GM10248 (cell line): ENCODE results near the gene AP1S2.

Experiments
- CTCF ChIA-PET: fragments of 300-600 bp; sonication (Branson Sonifier 250); formaldehyde crosslinking; extraction: SDS; loops from one replicate; lab custom pipeline; 2021; ENCODE audit warnings: antibody characterized with exemption; lab: Yijun Ruan, JAX
- POLR2A ChIA-PET: fragments of 350-650 bp; sonication (Branson Sonifier 250); formaldehyde crosslinking; extraction: SDS; loops from one replicate; lab custom pipeline; 2020; ENCODE audit warnings: antibody characterized with exemption; lab: Yijun Ruan, JAX
- DNase-seq: peaks from one replicate; pipeline ENCODE4 v3.0.0; 2012; ENCODE audit errors: extremely low spot score
- TF ChIP-seq, protein P1 (sequence below): IDR thresholded peaks from 2 replicates; pipeline ENCODE4 v1.5.1; 2012; ENCODE audit warnings: mild to moderate bottlenecking, low read depth; ENCODE audit errors: extremely low read depth, missing control alignments, control extremely low read depth

The AP1S2 gene

DNA sequence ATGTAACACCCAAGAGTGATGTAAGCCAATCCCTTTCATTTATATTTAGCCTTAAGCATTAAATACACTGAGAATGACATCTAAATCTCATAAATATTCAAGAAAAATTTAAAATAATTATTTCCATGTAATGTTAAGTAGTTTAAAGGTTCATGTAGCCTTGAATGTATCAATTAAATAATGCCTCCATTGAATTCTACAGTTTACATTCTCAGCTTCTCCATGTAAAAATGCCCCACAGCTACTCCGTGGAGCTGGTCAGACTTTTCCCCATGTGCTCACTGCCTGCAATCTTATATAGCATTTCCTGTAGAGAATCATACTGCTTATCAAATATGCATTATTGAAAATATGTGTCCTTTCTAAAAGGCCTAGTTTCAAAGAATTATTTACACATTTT lies 25.4 kb downstream of the AP1S2 start:
- no peak for DNase-seq
- ChIA-PET CTCF (interaction anchor here (1.1 kb wide), 1 partner anchor 13 kb away, joined by 3 read pairs; no protein-coding TSS in a partner anchor), POLR2A (no interaction called here)
- TF ChIP-seq, protein P1, sequence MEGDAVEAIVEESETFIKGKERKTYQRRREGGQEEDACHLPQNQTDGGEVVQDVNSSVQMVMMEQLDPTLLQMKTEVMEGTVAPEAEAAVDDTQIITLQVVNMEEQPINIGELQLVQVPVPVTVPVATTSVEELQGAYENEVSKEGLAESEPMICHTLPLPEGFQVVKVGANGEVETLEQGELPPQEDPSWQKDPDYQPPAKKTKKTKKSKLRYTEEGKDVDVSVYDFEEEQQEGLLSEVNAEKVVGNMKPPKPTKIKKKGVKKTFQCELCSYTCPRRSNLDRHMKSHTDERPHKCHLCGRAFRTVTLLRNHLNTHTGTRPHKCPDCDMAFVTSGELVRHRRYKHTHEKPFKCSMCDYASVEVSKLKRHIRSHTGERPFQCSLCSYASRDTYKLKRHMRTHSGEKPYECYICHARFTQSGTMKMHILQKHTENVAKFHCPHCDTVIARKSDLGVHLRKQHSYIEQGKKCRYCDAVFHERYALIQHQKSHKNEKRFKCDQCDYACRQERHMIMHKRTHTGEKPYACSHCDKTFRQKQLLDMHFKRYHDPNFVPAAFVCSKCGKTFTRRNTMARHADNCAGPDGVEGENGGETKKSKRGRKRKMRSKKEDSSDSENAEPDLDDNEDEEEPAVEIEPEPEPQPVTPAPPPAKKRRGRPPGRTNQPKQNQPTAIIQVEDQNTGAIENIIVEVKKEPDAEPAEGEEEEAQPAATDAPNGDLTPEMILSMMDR, result no peak

DNA sequence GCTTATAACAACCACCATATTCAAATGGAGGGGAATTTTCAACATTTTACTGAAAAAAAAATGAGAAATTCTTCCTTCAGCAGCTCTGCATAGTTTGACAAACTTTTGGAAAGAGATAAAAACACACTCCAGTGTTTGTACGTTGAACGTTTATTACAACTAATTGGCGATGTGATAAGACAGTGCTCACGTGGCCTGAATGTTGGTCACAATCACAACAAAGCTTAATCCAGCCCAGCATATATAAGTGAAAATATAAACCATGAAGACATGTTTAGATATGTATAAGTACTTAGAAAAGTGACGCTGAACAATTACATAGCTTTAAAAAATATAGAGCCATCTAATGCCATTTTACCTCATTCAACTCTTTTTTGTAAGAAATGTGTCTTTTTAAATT lies 28.7 kb downstream of the AP1S2 start:
- ChIA-PET POLR2A (no interaction called here), CTCF (interaction anchor here (1.5 kb wide), 1 partner anchor 9 kb away, joined by 5 read pairs; no protein-coding TSS in a partner anchor)

DNA sequence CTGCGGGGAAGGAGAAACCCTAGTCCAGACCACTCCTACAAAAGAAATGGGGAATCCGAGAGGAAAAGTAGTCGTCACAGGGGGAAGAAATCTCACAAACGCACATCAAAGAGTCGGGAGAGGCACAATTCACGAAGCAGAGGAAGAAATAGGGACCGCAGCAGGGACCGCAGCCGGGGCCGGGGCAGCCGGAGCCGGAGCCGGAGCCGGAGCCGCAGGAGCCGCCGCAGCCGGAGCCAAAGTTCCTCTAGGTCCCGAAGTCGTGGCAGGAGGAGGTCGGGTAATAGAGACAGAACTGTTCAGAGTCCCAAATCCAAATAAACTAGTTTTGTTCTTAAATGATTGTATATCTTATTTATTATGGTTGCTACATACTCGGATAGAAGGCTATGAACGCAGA lies 31.7 kb downstream of the AP1S2 start:
- CTCF ChIA-PET, result no interaction called here
- DNase-seq, result no peak
- TF ChIP-seq, protein P1, result no peak
- POLR2A ChIA-PET, result no interaction called here

More for the DNA sequence above, 28.7 kb downstream of the AP1S2 start:
- no peak for DNase-seq
- TF ChIP-seq, protein P1, result no peak

DNA sequence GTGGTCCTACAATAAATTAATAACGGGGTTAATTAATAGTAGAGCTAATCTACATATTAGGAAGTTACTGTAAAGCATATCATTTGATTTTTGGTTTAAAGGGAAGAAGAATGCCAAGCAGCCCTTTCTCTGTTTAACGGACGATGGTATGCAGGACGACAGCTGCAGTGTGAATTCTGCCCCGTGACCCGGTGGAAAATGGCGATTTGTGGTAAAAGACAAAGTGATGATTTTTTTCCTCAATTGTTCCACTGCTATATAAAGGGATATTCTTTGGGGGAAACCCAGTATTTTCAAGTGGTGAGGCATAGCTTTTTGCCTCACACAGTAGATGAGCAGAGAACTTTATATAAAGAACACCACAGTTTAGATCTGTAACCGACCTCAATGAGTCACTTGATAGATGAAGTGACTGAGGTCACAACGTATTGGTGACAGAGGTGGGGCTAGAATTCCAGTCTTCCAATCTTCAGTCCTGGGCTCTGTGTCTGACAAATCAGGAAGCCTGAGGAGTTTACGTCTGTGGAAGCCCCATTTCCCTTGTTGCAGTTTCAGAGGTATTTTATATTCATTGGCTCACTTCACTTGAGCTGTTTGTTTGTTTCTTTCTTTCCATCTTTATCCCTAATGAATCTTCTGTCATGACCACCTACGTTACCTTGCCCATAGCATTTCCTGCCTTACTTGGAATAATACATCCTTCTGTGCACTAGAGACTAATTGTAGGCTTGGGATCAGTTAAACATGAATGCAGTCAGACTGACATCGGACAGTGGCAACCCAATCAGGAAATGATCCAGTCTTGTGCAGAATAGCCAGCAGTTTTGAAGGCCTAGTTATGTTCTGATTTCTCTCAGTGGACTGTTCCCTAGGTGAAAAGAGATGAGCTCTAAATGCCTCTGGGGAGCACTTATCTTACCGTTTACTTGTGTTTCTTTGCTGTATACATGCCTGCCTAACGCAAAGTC lies 34.2 kb downstream of the AP1S2 start:
- CTCF ChIA-PET, result no interaction called here
- POLR2A ChIA-PET, result no interaction called here
- DNase-seq, result no peak
- TF ChIP-seq, protein P1, result no peak

DNA sequence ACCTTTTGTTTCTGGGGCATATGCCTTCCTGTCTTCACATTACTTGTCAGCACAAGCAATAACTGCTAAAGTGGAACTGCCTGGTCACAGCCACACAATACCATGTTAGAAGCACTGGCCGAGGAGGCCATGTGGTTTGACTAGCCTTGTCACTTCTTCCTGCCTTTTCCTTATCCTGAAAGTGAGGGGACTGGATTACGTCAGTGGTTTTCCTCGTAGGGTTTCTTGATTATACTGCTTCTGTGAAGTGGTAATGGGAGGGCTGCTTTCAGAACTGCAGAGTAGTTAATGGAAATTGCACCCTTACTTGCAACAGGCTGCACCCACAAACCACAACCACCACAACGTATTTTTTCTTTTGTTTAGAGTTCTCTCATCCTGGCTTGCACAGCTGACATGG lies 37.7 kb downstream of the AP1S2 start:
- ChIA-PET POLR2A (no interaction called here), CTCF (interaction anchor here (0.9 to 1.3 kb wide), 5 partner anchors 8 to 155 kb away, joined by 3 to 5 read pairs (median 3); partner anchors contain the start of gene ZRSR2)
- no peak for DNase-seq
- TF ChIP-seq, protein P1, result no peak

DNA sequence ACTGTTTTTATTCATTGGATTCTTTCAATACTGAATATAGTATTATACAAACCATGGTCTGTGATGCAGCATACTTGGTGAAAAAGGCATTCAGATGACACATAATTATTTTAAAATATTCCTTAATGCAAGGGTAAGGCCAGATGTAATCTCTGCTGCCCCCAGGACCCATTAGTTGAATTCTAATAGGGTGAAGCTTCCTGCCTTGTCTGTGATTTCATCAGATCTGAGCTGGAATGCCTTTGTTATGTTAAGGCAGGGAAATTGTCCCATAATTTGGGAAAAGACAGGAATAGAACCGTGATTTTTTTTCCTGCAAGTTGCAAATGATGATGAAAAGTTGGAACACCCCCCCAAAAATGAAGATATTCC lies 38.2 kb downstream of the AP1S2 start:
- TF ChIP-seq, protein P1, result no peak
- DNase-seq, result no peak
- POLR2A ChIA-PET, result no interaction called here
- CTCF ChIA-PET, result interaction anchor here (0.9 to 1.7 kb wide), 11 partner anchors 9 to 345 kb away, joined by 3 to 5 read pairs (median 3); partner anchors contain the start of gene ZRSR2
